Bone marrow (tissue), 2 donors: ENCODE data around the gene ATF5.
A peak's percentile ranks its signal among the peaks of the same experiment; 100 is the strongest.

ENCODE experiments used
- DNase-seq, 2 donors: peaks; one replicate each; lab custom pipeline; 2025; lab: John Stamatoyannopoulos, UW

Gene ATF5, protein sequence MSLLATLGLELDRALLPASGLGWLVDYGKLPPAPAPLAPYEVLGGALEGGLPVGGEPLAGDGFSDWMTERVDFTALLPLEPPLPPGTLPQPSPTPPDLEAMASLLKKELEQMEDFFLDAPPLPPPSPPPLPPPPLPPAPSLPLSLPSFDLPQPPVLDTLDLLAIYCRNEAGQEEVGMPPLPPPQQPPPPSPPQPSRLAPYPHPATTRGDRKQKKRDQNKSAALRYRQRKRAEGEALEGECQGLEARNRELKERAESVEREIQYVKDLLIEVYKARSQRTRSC

DNA sequence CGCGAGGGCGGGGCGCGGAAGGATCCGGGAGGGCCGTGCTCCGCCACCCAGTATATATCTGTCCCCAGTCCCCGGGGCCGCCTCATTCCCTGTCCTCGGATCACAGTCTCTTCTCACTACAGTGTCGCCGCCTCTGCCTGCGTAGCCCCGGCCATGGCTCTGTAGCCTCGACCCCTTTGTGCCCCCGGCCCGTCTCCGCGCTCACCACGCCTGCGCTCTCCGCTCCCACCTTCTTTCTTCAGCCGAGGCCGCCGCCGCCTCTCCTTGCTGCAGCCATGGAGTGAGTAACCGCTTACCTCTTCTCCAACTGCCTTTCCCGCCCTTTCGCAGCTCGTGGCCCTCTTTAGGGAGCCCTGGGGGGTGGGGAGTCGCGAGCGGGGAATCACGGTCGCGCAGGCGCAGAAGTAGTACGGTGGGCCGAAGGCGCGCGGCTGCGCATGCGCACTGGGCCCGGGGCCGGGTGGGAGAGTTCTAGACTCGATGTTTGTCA lies at the start of gene ATF5, which contains the start of gene NUP62:
Gene ATF5 (plus strand): TSS at position 85 of the 490 bp plus-strand sequence. CDS start 1,646 bp downstream, outside the sequence.
Gene NUP62 (minus strand): TSS at position 384 of the 490 bp plus-strand sequence. CDS start 19,697 bp downstream, outside the sequence.
- peak; percentile 81 to 96 for DNase-seq

DNA sequence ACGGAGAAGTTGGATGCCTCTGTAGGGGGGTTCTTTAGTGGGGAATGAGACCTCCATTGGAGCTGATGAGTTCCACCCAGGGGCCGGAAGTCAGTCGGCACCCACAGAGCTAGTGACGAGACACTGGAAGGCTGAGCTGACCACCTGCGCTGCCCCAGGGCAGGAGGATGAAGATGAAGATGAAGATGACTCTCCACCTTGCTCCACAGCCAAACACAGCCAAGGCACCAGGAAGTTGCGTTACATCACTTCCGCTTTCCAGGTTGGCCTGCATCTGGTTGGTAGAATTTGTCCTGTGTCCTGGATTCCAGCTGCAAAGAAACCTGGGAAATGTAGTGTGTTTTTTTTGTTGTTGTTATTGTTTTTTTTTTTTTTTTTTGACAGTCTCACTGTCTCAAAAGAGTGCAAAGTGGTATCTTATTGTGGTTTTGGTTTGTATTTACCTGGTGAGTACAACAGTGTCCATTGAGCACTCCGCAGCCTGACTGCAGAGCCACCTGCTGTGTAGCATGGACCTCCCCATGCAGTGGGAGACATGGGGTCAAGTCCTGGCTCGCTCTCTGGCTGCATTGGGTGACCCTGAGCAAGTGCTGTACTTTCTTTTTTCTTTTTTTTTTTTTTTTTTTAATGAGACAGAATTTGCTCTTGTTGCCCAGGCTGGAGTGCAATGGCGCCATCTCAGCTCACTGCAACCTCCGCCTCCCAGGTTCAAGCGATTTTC lies 49.6 kb upstream of the ATF5 start:
- DNase-seq = no peak

DNA sequence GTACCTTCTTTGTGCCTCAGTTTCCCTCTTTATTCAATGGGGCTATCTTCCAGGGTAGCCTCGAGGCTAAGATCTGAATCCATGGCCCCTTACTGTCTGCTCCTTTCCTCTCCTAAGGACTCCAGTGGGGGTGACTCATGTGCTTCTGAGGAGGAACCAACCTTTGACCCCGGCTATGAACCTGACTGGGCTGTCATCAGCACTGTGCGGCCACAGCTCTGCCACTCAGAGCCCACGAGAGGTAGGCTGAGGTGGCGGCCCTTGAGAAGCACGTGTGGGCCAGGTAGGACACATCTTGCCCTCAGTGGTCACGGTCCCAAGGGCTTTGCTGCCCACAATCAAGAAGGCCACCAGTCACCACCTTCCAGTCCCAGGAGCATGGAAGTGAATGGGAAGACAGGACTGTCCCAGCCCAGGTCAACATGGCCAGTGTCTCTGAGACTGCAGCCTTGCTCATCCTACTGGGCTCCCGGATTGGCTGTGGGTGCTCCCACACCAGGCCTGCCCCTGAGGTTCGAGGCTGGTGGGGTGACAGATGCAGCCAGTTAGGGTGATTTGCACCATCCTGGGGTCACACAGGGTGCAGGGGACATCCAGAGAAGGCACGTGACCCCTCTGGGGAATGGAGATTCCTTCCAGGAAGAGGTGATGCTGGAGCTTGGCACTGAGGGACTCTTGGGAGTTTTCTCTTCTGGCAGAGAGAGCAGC lies 48.7 kb upstream of the ATF5 start:
- no peak for DNase-seq

DNA sequence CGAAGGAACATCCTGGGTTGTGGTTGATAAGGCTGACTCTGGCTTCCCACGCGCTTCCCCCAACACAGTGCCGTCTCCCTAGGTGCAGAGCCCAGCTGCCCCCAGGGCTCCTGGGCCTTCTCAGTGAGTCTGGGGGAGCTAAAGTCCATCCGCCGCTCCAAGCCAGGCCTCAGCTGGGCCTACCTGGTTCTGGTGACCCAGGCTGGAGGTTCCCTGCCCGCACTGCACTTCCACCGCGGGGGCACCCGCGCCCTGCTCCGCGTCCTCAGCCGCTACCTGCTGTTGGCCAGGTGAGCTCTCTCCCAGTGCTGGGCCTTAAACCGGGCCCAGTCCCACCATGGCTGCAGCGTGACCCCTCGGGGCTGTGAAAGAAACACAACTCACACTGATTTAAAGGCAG lies 47.8 kb upstream of the ATF5 start:
- DNase-seq = no peak

DNA sequence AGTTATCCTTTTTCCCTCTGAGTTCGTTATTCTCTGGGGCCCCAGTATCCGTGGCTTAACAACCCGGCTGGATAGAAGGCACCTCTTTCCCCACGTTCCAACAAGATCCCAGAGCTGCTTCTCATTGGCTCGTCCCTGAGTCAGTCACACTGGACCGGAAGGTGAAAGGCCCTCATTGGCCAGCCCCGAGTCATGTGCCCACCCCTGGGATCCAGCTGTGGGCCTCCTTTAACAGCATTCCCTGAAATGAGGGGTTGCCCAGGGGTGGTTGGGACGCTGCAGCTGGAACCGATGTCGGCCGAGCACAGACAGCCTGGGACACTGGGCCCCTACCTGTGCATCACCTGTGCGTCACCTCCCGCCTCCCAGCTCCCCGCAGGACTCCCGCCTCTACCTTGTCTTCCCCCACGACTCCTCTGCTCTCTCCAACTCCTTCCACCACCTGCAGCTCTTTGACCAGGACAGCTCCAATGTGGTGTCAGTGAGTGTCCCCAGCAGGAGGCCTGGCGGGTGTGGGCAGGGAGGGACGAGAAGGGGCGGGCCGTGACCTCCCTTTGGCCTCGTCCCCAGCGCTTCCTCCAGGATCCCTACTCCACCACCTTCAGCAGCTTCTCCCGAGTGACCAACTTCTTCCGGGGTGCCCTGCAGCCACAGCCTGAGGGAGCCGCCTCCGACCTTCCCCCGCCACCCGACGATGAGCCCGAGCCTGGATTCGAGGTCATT lies 47.2 kb upstream of the ATF5 start:
- DNase-seq = no peak

DNA sequence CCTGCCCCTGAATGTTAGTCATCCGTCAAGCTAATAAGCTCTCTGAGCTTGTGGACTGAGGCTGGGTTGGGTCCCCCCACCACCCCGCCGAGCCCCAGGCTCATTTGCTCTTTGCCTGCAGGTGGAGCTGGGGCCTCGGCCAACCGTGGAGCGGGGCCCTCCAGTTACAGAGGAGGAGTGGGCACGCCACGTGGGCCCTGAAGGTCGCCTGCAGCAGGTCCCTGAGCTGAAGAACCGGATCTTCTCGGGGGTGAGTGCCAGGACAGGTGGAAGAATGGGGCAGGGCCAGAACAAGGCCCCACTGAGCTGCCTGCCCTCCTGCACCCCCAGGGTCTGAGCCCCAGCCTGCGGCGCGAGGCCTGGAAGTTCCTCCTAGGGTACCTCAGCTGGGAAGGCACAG lies 46.4 kb upstream of the ATF5 start:
- no peak for DNase-seq

DNA sequence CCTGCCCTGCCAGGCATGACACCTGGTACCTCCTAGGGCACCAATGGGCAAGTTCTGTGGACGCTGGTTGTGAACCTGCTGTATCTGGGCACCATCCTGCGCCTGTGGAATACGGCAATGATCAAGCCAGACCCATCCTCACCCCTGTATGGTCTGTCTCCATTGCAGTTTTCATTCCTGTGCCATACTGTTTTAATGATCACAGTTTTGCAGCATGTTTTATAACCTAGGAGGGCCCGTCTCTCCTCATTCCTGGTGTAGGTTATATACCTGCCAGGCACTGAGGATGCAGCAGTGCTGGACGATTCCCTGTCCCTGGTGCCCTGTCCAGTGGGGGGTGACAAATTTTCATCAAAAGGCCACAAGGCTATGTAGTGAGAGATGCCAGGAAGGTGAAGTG lies 45.9 kb upstream of the ATF5 start:
- DNase-seq = no peak

DNA sequence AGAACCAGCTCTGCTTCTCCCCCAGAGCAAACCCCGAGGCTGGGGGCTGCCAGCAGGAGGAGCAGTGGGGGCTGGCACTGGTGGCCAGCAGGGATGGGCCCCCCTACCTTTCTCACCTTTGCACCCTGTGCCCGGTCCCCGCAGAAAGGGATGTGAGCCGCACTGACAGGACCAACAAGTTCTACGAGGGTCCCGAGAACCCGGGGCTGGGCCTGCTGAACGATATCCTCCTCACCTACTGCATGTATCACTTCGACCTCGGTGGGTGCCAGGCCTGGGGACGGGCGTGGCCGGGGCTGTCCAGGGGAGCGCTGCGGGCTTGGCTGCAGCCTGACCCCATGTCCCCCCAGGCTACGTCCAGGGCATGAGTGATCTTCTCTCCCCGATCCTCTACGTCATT lies 44.9 kb upstream of the ATF5 start:
- no peak for DNase-seq

DNA sequence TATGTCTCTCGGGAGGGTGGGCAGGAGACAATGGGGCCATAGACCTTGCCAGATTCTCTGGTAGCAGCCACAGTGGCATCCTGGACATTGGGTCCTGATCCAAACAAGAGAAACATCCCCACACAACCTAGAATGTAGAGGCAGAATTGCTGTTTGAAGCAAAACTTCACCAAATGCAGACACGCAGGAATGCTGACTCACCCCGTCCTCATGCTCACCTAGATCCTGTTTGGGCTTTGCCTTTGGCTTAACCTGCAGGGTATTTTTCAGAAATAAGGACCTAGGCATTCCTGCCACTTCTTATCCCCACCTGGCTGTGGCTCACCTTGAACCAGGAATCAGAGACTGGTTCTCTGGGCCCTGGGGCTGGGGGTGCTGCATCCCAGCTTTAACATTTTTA lies 44.2 kb upstream of the ATF5 start:
- no peak for DNase-seq

DNA sequence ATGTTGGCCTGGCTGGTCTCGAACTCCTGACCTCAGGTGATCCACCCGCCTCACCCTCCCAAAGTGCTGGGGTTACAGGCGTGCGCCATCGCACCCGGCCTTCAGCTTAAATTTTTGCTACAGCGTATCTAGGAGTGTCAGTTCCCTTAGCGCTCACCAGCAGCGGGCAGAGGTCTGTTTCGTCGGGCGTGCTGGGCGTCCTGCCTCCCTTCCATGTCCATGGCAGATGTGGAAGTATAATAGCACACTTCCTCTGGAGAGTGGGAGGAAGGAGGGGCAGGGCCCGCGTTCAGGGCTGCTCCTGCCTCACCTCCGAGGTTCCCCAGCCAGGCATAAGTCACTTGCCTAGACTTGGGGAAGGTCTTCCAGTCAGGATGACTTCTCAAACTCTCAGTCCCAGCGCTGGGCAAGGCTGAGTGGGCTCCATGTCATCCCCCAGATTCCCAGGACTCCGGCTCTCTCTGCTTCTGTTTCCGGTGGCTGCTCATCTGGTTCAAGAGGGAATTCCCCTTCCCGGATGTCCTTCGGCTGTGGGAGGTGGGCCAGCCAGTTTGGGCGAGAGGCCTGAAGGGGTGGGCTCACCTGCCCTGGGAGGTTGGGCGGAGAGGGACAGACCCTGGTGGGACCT lies 41.9 kb upstream of the ATF5 start:
- DNase-seq = no peak

DNA sequence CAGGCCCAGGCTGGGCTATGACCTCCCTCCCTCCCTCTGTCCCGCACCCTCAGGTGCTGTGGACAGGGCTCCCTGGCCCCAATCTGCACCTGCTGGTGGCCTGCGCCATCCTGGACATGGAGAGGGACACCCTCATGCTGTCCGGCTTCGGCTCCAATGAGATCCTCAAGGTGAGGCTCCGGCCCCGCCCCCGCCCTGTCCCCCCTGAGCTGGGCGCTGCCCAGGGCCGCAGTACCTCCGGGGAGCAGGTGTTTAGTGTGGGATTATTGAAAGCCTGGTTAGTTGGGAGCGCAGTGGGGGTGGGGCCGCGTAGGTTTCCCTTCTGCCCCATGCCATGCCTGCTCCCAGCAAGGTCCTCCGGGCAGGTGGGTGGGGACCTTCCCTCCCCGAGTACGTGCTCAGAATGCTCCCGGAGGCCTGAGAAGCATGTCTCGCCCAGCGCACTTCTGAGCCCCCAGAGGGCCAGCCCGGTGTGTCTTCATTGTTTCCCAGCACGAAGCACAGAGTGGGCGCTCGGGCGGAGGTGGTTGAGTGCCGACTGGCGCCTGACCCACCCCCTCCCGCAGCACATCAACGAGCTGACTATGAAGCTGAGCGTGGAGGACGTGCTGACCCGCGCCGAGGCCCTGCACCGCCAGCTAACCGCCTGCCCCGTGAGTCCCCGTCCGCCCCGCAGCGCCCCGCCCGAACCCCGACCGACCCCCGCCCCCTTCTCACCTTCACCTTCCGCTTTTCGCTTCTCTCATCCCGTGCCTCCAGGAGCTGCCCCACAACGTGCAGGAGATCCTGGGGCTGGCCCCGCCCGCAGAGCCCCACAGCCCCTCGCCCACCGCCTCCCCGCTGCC lies 41.1 kb upstream of the ATF5 start:
- no peak for DNase-seq

DNA sequence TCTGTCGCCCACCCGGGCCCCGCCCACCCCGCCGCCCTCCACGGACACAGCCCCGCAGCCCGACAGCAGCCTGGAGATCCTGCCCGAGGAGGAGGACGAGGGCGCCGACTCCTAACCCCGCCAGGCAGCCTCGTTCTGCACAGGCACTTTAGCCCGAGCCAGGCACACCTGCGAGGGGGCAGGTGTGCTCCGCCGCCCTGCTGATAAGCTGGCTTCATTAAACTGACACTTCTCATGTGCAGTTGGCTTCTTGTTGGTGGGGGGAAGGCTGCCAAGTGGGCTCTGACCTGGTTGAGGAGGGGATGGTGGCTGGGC lies 40.5 kb upstream of the ATF5 start:
- DNase-seq = no peak

DNA sequence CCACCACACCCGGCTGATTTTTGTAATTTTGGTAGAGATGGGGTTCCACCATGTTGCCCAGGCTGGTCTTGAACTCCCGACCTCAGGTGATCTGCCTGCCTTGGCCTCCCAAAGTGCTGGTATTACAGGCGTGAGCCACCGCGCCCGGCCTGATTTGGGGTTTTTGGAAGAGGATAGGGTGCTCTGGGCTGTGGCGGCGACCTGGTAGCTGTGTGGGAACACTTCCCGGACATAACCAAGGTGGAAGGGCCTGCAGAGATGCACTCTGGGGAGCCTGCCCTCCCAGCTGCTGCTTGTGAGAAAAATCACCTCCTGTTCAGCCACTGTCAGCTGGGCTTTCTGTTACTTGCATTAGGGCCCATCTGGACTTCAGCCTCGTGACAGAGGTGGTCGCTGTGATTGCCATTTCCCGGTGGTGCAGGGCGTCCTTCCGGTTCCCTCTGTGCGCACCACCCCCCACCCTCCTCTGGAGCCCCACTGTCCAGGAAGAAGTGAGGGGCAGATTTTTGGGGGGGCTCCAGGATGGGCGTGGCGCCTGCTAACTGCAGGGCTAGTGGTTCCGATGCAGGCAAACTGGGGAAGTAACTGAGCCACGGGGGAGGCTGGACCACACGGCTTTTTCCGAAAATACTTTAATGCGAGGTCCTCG lies 39.8 kb upstream of the ATF5 start:
- no peak for DNase-seq

DNA sequence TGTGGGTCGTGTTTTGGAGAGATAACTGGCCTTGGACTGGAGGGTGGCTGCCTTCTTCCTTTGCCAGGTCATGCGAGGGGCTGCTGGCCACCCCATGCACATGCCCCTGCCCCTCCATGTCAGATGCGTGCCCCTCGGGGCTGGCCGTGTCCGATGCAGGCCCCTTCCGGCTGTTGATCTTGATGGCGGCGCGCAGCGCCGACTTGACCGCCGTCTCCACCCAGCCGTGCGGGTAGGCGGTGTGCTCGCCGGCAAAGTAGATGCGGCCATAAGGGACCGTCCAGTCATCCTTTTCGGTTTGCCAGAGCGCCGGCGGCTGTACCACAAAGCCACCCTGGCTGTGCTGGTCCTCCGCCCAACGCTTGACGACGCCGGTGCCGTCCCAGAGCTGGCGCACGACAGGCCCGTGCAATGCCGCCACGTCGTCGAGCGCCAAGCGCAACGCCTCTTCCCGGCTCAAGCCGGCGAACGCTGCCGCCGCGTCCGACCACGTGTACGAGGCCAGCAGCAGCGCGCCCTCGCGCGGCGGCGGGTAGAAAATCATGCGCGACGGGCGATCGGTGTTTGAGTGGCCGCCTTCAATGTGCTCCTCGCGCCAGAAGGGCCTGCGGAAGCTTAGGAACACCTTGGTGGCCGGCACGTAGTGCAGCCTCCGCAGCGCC lies 39.2 kb upstream of the ATF5 start:
- DNase-seq = peak in 1 of 2 donors; percentile 51

DNA sequence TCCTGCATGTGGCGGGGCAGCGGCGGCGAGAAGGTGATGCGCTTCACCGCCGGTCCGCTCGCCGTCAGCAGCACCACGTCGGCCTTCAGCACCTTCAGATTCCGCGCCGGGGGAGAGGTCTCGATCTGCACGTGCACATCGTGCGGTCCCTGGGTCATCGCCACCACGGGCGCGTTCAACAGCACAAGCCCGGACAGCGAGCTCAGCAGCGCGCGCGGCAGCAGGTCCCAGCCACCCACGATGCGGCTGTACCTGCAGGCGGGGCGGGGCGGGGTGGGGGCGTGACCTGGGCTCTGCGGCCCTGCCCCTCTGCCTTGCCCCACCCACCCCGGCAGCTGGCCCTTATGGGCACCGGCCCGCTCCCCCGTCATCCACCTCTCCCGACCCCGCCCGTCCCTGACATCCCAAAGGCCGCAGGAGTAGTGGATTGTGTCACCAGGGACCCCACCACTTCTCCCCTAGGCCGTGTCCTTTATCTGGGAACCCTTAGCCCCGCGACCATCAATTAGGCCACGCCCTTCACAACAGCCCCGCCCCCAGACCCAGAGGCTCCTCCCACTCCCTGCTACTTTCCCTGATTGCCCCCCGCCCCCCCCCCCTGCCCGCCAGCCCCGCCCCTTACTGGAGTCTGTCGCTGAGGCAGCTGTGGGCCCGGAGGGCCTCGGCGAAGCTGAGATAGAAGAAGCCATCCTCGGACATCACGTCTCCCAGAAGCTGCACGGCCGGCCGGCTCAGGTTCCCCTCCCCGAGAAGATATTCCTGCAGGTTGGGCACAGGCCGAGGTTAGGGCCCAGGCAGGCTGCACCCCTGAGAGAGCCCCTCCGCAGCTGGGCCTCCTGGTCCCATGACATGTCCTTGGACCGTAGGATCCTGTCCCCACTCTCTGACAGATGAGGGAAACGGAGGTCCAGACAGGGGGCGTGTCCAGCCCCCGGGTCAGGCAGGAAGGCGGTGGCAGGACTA lies 38.4 kb upstream of the ATF5 start:
- peak in 1 of 2 donors; percentile 51 for DNase-seq

DNA sequence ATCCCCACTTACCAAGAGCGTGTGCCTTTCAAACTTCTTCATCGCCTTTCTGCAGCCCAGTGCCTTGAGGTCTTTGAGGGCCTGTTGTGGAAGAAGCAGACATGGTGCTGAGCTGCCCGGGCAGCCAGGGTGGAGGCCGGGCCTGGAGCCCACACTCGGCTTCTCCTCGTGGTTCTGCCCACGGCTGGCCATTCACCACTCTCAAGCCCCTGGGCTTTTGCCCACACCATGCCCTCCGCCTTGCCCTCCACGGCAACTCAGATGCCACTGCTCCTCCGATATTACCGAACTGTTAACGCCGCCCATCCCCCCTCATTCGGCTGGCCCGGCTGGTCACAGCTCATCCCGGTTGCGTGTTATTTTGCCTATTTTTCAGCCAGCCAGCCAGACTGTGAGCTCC lies 37.6 kb upstream of the ATF5 start:
- DNase-seq = no peak

DNA sequence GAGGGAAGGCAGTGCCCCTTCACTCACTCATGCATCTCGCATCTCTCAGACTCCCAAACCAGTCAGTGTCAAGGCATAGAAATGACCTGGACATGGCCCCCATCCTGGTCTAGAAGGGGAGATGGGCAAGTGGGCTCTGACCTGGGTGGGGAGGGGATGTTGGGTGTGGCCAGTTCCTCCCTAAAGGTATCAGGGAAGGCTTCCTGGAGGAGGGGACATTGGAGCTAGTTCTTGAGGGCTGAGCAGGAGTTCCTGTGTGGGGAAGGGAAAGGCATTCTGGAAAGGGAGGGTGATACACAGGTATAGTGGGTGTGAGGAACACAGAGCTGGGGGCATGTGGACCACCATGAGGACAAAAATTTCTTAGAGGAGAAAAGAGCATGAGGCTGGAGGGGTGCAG lies 36.3 kb upstream of the ATF5 start:
- DNase-seq = no peak

DNA sequence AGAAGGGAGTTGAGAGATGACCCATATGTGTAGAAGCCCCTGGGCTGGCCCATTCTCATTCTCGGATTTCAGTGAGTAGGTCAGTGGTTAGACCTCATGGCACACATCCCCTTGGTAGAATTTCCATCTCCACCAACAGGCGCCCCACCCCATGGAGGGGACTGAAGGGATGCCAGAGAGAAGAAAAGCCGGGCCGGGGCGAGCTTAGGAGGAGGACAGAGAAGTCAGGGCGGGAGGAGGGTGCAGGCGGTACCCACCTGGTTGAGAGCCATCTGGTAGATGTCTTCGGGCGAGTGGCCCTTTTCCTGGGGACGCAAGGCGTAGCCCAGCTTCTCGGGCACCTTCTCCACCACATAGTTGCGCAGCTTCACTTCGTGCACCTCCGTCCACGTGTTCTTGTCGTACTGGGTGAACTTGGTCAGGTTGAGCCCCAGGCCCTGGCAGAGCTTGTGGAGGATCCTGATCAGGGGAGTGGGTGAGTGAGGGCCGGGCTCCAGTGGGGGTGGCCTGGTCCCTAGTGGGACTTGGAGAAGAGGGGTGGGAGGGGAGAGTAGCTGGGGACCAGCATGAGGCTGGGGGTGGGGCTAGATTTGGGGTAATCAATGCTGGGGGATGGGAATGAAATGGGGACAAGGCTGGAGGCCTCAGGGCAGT lies 34.9 kb upstream of the ATF5 start:
- DNase-seq = no peak
